HG02840 (cell line): Measurements from ENCODE around the gene HUNK.
"Not testable (repeated sequence)": the region's sequence is repeated elsewhere in the genome, so short reads cannot be mapped to it uniquely, and the experiment has no call there.

Experiments
- ATAC-seq: cut with Tn5 transposase; IDR thresholded peaks from one replicate; pipeline ENCODE4 v1.9.1; 2021; ENCODE audit warnings: mild to moderate bottlenecking, moderate library complexity, moderate number of reproducible peaks; ENCODE audit not compliant: unreplicated experiment, low FRiP score

HUNK gene

DNA sequence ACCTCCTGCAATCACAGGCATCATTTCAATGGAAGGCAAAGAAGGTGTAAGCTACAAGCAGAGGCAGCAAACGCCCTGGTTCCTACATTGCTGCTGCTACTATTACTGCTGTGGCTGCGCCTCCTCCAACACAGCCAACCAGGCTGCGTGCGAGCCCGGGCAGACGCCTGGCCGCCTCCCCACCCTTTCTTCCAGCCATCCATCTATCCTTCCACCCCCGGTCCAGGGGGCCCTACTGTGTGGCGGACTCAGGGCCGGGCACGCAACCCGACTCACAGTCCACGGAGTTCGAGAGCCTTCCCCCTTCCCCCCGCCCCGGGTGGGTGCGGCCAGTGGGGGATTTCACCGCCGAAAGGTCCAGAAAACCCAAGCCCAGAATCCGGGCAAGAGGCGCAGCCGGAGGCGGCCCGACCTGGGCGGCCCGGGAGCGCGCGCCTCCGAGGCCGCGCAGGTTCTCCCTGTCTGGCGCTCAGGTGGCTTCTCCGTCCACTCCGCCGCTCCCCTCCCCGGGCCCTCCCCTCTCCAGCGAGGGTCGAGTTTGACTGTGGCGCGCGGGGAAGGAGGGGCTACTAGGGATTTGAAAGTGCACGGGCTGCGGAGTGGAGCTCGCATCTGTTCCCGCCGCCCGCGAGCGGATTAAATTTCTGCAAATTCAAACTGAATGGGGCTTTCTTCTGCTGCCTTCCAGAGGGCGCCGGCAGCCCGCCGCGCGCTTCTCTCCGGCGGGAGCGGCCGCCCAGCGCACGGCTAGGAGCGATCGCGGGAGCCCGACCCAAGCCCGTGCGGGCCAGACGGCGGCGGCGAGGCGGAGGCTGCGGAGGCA lies at the start of gene HUNK:
Gene HUNK (plus strand): TSS at position 569 of the 823 bp plus-strand sequence. CDS start 655 bp downstream, outside the sequence.
- no peak for ATAC-seq

DNA sequence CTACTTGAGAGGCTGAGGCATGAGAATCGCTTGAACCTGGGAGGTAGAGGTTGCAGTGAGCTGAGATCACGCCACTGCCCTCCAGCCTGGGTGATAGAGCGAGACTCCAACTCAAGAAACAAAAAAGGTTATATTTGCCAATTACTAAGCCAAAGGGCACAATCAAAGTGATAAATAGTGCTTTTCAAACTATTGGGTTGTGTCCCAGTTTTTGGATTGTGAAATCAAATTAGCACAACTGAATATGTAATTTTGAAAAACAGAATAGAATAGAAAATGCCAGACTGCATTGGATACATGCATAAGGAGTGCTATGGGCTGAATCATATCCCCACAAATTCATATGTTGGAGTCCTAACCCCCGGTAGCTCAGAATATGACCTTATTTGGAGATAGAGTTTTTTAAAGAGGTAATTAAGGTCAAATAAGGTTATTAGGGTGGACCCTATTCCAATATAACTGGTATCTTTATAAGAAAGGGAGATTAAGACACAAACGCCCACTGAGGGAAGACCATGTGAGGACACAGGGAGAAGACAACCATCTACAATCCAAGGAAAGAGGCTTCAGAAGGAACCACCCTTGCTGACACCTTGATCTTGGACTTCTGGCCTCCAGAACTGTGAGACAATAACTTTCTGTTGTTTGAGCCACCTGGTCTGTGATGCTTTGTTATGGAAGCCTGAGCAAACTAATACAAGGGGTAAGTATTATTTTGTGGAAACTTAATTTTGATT lies 42.9 kb upstream of the HUNK start:
- ATAC-seq = no peak

DNA sequence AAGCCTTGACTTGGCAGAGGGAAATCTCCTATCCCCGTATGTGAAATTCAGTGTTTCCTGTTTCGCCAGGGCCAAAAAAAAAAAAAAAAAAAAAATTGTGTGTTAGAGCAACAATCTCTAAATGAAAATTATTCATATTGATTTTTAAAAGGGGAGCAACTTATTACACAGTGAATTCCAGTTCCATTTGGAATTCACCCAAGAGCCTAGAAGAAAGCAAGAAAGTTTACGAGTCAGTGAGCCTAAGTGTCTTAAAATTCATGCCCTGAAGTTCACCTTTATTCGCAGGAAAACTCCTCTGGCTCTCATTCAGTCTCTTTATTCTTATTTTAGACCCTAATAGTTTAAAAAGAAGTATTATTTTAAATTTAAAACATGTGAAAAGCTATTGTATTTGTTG lies 42.1 kb upstream of the HUNK start:
- ATAC-seq = no peak

DNA sequence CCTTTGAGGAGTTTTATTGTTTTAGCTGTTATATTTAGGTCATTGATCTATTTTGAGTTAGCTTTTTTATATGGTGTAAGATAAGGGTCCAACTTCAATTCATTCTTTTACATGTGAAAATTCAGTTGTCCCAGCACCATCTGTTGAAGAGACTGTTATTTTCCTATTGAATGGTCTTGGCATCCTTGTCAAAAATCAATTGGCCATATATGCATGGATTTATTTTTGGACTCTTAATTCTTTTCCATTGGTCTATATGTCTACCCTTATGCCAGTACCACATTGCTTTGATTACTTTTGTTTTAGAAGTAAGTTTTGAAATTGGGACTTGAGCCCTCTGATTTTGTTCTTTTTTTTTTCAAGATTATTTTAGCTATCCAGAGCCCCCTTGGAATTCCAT lies 35.8 kb upstream of the HUNK start:
- ATAC-seq = no peak

DNA sequence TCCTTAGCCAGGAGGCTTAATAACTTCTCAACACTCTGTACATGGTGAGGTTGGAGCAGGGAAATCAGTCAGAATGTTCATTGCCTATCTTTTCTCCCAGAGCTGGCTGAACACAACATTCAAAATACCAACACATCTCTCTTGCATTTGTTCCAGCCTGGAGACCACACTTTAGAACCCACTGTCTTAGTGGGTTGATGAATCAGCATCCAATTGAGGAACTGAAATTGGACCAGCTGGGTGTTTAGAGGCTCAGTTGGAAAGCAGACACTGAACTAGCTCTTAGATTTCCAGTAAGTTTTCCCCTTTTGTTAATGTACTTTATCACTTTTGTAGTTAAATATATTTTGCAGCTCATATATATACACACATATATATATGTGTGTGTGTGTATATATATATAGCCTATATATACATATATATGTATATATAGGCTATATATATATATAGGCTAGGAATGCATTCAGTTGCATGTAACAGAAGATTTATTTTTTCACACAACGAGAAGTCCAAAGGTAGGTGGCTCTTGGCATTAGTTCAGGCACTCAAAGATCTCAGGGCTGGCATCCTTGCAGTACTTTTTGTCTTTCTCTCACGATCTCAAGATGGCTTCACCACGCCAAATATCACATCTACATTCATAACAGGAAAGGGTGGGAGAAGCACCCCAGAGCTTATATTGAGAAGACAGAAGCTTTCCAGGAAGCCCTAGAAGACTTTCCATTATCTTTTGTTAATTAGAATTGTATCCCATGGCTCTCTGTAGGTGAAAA lies 35.0 kb upstream of the HUNK start:
- no peak for ATAC-seq

DNA sequence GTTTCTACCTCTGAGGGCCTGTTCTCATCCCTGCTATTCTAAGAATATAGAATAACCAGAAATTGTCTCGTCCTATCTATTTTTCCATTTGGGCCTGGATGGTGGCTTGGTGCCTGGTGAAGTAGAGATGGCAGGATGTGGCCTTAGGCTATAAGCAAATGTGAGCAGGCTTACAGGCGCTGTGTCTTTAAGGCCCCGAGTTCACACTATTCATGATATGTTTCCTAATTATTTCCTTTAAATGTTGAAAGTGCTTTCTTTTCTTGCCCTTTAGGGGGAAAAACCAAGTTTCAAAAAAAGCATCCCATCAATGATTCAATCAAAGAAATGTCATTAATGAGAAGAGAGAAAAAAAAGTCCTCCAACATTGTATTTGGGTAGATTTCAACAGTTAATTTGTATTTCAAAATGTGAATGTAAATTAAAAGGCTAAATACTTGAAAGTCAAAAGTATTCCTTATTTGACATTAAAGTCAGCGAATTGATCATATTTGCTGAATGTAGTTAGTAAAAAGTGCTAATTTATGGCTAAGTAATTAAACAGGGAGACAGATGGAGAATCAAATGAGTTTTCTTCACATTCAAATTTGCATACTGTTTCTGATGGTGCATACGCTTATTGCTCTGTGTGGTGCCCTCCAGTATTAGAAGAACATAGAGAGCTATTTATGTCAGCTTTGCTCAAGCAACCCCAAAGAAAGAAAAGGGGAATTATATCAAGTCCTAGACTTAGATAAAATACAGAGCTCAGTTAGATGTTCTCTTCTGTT lies 34.0 kb upstream of the HUNK start:
- no peak for ATAC-seq

DNA sequence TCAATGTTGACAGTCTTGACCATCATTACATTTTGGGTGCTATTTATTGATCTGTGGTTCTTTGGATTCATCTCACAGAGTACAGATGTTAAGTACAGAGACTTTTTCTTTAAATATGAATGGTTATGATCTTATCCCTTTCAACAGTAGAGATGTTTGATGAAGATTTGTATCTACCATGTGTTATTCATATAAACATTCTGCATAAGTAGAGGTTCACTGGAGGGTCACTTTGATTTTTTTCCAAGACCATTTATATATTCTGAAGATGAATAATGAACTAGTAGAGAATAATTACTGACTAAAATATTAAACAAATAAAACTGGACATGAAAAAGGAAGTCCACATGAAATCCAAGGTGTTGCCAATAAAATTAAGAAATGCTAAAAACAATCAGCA lies 28.6 kb upstream of the HUNK start:
- ATAC-seq = no peak

DNA sequence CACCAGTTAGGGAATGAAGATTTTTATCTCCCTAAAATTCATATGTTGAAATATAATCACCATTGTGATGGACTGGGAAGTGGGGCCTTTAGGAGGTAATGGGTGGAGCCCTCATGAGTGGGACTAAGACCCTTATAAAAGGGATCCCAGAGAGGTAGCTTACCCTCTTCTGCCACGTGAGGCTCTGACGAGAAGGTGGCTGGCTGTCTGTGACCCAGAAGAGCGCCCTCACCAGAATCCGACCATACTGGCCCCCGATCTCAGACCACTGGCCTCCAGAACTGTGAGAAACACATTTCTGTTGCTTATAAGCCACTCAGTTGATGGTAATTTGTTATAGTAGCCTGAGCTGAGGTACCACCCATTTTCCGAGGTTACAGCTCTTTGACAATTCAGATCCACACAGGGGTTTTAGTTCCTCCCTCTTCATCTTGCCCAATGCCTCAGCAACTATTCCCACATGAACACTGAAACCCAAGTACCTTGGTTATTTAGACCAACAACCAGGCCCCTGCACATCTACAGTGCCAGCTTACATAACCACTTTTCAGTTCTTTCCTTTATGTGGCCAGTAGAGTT lies 27.6 kb upstream of the HUNK start:
- no peak for ATAC-seq

DNA sequence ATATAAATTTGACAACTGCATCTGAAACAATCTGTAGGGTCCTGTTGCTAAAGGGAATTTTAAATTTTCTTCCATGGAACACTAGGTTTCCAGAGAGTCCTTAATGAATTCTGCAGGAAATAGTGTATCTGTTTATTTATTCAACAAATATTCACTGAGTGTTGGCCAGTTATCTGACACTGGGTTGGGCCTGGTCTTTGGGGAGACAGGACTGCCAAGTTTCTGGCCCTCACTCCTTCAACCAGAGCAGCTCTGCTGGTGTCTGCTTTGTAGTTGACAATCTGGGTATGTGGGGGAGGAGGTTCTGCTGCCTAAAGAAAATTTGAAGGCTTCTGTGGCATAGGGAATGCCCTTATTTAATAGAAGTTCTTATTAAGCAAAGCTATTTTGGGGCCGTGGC lies 26.1 kb upstream of the HUNK start:
- no peak for ATAC-seq

DNA sequence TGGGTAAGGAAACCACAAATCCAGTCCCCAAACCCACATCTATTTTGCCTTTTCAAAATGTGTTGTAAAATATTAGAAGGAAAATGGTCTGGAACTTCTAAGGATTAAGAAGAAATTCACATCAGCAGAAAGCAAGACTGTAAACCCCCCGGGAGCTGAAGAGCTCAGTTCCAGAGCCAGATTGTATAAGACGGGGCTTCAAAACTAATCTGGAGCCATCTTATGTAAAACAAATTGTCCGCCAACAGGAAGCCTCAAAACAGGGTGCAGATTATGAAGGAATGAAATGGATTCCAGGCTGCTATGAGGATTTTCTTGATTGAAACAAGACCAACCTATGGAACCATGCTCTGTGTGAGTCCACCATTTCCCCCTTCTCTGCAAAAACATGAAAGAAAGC lies 25.1 kb upstream of the HUNK start:
- ATAC-seq = no peak

DNA sequence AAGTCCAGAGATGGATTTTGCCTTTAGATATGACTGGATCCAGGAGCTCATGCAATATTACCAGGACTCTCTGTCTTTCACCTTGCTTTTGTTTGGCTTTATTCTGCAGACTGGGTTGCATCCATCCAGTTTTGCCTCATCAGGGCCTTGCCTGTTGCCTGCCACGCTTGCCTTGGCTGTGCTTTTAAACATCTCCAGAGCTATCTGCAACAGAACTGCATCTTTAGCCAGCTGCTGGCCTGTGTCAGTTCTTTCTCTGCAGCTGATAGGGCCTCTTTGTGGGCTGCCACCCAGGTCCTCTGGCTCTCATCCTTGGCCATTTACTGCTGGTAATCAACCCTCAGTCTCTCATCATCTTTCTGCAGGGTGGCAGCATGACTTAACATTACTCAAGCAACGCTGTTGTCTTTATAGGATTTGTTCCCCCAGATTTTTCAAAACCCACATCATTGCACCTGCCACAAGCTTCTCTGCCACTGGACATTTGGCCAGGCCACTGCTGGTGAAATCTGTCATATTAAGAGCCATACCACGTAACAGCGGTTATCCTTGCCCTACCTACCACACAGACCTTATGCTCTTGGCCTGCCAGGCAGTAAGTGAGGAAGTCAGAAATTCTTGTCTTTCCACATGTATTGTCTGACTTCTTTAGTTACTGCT lies 24.4 kb upstream of the HUNK start:
- no peak for ATAC-seq

DNA sequence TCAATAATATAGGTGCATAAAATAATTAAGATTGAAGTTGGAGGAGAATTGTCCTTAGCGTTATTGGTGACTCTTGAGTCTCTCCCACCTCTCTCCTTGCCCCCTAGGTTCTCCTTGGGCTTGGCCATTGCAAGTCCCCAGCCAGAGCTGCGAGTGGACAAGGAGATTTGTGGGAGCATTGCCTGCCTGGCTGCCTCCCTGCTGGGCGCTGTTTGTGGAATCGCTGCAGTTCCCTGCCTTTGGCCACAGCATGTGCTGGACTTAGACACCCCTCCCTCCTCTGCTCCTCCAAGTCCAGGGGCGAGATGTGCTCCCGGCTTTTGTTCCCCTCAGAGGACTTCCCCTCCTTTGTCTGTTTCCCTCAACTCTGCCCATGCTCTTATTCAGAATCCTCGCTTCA lies 21.9 kb upstream of the HUNK start:
- ATAC-seq = no peak

DNA sequence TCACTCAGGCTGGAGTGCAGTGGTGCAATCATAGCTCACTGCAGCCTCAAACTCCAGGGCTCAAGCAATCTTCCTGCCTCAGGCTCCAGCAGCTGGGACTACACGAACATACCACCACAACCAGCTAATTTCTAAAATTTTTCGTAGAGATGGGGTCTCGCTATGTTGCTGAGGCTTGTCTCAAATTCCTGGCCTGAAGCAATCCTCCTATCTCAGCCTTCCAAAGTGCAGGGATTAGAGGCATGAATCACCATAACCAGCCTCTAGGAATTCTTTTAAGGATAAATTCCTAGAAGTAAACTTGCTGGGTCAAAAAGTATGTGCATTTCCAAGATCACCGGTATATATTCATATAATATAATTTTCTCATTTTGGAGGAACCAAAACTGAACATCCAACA lies 17.6 kb upstream of the HUNK start:
- no peak for ATAC-seq

DNA sequence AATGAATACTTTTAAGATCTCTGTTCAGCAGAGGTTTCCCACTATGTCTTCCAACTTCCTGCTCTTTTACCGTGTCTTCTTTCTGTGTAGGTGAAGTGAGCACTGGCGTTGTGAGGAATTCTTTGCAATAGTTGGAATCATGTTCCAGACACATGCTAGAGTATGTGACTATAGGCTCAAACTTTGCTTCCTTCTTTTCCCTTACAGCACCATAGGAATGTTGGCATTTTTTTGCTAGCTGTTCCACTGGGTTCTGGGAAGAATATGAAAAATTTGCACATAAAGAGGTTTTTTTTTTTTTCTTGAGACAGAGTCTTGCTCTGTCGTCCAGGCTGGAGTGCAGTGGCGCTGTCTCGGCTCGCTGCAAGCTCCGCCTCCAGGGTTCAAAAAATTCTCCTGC lies 15.7 kb upstream of the HUNK start:
- ATAC-seq = no peak

DNA sequence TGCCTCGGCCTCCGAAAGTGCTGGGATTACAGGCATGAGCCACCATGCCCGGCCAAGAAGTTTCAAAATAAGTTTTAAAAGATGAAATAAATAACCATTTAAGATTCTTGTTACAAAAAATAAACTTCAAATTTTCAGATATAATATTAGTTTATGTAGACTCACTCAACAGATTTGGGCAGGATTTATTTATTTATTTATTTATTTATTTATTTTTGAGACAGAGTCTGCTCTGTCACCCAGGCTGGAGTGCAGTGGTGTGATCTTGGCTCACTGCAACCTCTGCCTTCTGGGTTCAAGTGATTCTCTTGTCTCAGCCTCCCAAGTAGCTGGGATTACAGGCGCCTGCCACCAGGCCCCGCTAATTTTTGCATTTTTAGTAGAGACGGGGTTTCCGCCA lies 15.2 kb upstream of the HUNK start:
- ATAC-seq = not testable (repeated sequence)

DNA sequence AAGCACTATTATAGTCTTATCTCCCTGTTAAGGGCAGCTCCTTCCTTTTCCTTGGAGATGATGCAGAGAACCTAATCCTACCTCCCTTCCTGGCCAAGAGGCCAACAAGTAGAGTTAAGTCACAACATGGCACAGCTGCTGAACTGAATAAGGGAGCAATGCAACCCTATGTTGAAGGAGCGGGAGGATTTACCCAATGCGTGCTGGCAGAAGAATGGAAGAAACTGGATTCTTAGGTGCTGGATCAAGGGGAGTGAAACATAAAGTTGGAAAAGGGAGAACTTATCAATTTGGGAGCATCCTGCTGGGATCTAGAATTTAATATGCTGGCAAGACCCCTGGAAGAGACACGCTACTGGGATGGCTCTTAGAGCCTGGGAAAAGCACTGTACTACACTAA lies 12.0 kb upstream of the HUNK start:
- no peak for ATAC-seq

DNA sequence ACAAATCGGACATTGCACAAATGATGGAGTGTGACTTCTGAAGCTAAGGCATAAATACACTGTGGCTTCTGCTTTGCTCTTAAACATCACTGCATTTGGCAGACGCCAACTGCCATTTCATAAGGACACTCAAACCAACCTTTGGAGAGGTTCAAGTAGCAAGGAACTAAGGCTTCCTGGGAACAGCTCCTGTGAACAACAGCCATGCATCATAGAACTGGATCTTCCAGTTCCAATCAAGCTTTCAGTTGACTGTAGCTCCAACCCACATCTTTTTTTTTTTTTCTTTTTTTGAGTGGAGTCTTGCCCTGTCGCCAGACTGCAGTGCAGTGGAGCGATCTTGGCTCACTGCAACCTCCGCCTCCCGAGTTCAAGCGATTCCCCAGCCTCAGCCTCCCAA lies 10.7 kb upstream of the HUNK start:
- ATAC-seq = no peak

DNA sequence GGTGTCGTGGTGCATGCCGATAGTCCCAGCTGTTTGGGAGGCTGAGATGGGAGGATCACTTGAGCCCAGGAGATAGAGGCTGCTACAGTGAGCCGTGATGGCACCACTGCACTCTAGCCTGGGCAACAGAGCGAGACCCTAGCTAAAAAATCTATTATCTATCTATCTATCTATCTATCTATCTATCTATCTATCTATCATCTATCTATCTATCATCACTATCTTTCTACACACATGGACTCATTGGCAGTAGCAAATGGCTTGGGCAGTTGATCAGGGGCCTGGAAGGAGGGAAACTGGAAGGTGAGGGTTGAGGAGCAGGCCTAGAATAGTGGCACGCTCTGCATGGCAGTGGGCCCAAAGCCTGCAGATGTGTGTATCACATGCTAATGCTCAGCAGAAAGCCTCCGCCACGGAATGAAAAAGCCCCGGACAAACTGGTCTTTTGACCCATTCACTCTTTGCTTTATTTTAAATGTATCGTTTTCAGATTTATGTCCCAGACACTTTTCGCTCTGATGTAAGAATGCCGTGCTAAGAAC lies 7.3 kb upstream of the HUNK start:
- ATAC-seq = no peak

DNA sequence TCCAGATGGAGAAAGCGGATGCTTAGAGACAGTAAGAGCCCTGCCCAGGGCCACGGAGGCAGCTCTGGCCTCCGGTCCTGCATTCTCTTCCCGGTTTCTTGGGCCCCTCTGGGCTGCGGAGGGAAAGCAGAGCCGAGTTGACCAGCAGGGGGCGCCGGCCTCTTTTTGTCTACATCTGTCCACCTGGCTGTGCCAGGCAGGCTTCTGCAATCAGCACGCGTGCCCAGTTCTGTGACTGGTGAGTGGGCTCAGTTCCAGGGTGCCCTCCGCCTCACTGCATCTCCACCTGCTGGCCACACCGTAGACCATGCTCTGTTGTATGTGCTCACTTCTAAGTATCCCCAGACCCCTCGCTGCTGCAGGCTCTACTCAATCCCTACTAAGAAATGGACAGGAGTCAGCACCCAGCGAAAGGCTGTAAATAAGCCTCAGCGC lies 6.7 kb upstream of the HUNK start:
- no peak for ATAC-seq
